ENCODE data around the gene GCN1.
A peak's percentile ranks its signal among the peaks of the same experiment; 100 is the strongest.
"Not testable (repeated sequence)": the region's sequence is repeated elsewhere in the genome, so short reads cannot be mapped to it uniquely, and the experiment has no call there.

GCN1 gene

DNA sequence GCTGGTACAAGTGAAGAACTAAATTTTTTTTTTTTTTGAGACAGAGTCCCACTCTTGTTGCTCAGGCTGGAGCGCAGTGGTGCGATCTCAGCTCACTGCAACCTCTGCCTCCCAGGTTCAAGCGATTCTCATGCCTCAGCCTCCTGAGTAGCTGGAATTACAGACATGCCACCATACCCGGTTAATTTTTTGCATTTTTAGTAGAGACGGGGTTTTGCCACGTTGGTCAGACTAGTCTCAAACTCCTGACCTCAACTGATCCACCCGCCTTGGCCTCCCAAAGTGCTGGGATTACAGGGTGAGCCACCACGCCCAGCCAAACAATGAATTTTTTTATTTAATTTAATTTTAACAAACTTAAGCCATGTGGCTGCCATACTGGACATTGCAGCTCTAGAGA, 1.2 kb downstream of the GCN1 start:
- not testable (repeated sequence) for H3K9me3 ChIP-seq (ENCODE audit: control insufficient read depth, low read length); H3K27me3 ChIP-seq (replicated peaks; ENCODE audit: control insufficient read depth, insufficient read depth, low read length); DNase-seq (ENCODE audit: low read depth)
- Histone ChIP-seq H3K4me1 (ENCODE audit: control insufficient read depth, insufficient read depth, low read length) (peaks cover 50% of the 10 kb centered on the region), H3K4me3 (ENCODE audit: low read length) (peak overlapping the region; percentile 86), H3K9ac (ENCODE audit: low read length) (peak overlapping the region; percentile 89), H3K36me3 (ENCODE audit: control insufficient read depth, insufficient read depth, low read length, severe bottlenecking) (peaks cover 45% of the 10 kb centered on the region)

DNA sequence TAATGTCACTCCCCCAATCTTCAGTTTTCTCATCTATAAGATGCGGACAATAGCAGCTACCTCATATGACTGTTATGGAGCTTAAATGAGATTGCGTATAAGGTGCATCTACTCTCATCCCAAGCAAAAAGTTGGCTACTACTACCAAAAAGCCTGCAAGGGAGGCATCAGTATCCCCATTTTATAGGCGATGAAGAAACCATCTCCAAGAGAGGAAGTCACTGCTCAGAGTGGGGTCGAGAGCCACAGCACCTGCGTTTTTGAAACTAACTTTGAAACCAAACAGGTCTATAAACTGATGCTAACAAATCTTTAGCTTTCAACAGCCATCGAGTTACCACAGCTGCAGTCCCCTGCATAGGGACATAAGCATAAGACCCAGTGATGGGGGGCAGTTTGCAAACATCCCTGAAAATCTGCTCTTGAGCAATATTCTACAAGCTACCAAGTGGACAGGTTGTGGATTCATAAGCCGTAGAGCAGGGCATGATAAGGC, 3.5 kb downstream of the GCN1 start:
- Histone ChIP-seq H3K9me3 (ENCODE audit: control insufficient read depth, low read length) (no peaks in the 10 kb centered on the region), H3K36me3 (ENCODE audit: control insufficient read depth, insufficient read depth, low read length, severe bottlenecking) (peaks cover 44% of the 10 kb centered on the region), H3K9ac (ENCODE audit: low read length) (no peak overlapping the region), H3K4me1 (ENCODE audit: control insufficient read depth, insufficient read depth, low read length) (peaks cover 28% of the 10 kb centered on the region), H3K27me3 (replicated peaks; ENCODE audit: control insufficient read depth, insufficient read depth, low read length) (no peaks in the 10 kb centered on the region), H3K4me3 (ENCODE audit: low read length) (no peak overlapping the region)
- DNase-seq (ENCODE audit: low read depth), result no peak

DNA sequence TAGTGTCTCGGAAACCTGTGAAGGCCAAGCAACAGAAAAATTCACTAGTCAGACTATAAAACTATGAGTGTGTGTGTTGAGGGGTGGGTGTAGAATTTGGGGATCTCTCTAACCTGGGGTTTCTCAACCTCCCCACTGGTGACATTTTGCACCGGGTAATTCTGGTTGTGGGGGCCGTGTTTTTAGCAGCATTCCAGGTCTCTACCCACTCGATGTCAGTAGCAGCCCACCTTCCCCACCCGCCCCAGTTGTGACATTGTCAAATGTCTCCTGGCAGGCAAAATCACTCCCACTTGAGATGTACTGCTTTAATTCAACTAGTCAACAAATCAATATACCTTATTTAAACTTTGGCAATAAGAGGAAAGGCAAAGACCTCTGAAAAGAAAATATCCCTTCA, 4.1 kb downstream of the GCN1 start:
- no peak for DNase-seq (ENCODE audit: low read depth)
- no peaks in the 10 kb centered on the region for H3K27me3 ChIP-seq (replicated peaks; ENCODE audit: control insufficient read depth, insufficient read depth, low read length)
- peaks cover 45% of the 10 kb centered on the region for H3K36me3 ChIP-seq (ENCODE audit: control insufficient read depth, insufficient read depth, low read length, severe bottlenecking)

DNA sequence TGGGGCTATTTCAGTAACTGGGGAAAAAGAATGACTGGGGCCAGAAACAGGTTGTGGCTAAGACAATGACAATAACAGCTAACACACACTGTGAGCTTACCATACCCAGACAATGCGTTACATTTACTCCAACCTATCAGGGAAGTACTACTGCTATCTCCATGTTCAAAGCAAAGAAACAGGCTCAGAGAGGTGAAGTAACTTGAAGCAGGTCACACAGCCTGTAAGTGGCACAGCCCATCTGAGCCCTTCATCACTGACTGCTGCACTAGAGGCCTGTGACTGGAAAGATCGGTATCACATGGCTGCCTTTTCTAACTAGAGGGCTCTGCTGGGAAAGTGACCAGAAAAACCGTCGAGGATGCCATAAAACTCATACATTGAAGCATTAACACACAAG, 7.9 kb downstream of the GCN1 start:
- Histone ChIP-seq H3K27me3 (replicated peaks; ENCODE audit: control insufficient read depth, insufficient read depth, low read length) (no peaks in the 10 kb centered on the region), H3K4me1 (ENCODE audit: control insufficient read depth, insufficient read depth, low read length) (peaks cover 23% of the 10 kb centered on the region), H3K36me3 (ENCODE audit: control insufficient read depth, insufficient read depth, low read length, severe bottlenecking) (peaks cover 78% of the 10 kb centered on the region), H3K4me3 (ENCODE audit: low read length) (no peak overlapping the region), H3K9ac (ENCODE audit: low read length) (no peak overlapping the region), H3K9me3 (ENCODE audit: control insufficient read depth, low read length) (no peaks in the 10 kb centered on the region)
- DNase-seq (ENCODE audit: low read depth), result no peak

More for the DNA sequence above, 4.1 kb downstream of the GCN1 start:
- no peak overlapping the region for H3K4me3 ChIP-seq (ENCODE audit: low read length)
- no peak overlapping the region for H3K9ac ChIP-seq (ENCODE audit: low read length)
- no peaks in the 10 kb centered on the region for H3K9me3 ChIP-seq (ENCODE audit: control insufficient read depth, low read length)
- peaks cover 22% of the 10 kb centered on the region for H3K4me1 ChIP-seq (ENCODE audit: control insufficient read depth, insufficient read depth, low read length)

DNA sequence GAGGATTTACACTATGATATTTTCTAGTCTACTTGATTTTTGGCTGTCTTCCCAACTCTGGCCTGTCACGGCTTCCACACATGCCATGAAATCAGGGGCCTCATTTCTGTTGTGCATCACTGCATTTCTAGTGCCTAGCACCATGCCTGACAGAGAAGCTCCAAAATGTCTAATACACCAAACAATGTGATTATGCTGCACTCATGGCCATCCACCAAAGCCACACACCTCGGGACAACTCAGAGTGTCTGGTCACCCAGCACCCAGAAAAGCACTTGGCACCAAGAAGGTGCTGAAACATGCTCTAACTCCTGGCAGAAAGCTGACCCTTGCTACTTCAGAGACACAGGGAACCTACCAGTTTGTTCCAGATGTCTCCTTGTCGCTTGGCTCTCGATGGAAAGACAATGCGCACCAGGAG, 11.3 kb downstream of the GCN1 start:
- peaks cover 16% of the 10 kb centered on the region for H3K4me1 ChIP-seq (ENCODE audit: control insufficient read depth, insufficient read depth, low read length)
- H3K36me3 ChIP-seq (ENCODE audit: control insufficient read depth, insufficient read depth, low read length, severe bottlenecking), result peaks cover 80% of the 10 kb centered on the region
- peak; percentile 51 for DNase-seq (ENCODE audit: low read depth)
- no peak overlapping the region for H3K4me3 ChIP-seq (ENCODE audit: low read length)
- H3K9me3 ChIP-seq (ENCODE audit: control insufficient read depth, low read length), result no peaks in the 10 kb centered on the region
- no peaks in the 10 kb centered on the region for H3K27me3 ChIP-seq (replicated peaks; ENCODE audit: control insufficient read depth, insufficient read depth, low read length)
- no peak overlapping the region for H3K9ac ChIP-seq (ENCODE audit: low read length)

DNA sequence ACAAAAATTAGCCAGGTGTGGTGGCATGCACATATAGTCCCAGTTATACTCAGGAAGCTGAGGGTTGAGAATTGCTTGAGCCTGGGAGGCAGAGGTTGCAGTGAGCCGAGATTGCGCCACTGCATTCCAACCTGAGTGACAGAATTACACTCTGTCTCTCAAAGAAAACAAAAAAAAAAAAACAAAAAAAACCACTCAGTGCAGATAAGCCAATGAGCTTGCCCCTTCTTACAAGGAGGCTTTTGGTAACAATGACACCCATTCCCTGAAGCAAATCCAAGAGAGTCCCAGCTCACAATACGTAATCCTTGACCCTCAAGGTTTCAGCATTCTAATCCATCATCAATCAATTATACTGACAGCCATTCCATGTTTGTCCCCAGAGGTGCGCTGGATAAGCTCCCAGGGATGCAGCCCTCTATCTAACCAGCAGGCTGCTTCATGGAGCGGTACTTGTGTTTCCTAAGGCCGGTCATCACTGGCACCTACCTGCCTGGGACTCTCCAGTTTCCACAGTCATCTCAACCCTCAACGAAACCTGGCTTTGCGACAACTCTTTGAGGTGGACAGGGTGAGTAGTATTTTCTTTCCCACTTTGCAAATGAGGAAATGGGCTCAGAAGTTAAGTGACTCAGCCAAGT, 12.4 kb downstream of the GCN1 start:
- no peak overlapping the region for H3K9ac ChIP-seq (ENCODE audit: low read length)
- H3K4me3 ChIP-seq (ENCODE audit: low read length), result no peak overlapping the region
- peaks cover 16% of the 10 kb centered on the region for H3K4me1 ChIP-seq (ENCODE audit: control insufficient read depth, insufficient read depth, low read length)
- H3K27me3 ChIP-seq (replicated peaks; ENCODE audit: control insufficient read depth, insufficient read depth, low read length), result no peaks in the 10 kb centered on the region
- peaks cover 80% of the 10 kb centered on the region for H3K36me3 ChIP-seq (ENCODE audit: control insufficient read depth, insufficient read depth, low read length, severe bottlenecking)
- no peaks in the 10 kb centered on the region for H3K9me3 ChIP-seq (ENCODE audit: control insufficient read depth, low read length)
- peak; percentile 45 for DNase-seq (ENCODE audit: low read depth)

DNA sequence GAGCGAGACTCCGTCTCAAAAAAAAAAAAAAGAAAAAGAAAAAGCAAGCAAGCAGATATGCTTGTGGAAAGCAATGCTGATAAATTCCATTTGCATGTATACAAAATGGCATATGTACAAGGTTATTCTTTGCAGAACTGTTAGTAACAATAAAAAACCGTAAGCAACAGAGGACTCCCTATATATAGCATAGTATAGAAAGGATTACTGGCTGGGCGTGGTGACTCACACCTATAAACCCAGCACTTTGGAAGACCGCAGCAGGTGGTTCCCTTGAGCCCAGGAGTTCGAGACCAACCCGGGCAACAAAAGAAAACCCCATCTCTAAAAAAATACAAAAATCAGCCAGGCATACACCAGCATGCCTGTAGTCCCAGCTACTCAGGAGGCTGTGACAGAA, 13.5 kb downstream of the GCN1 start:
- H3K27me3 ChIP-seq (replicated peaks; ENCODE audit: control insufficient read depth, insufficient read depth, low read length), result no peaks in the 10 kb centered on the region
- no peak for DNase-seq (ENCODE audit: low read depth)
- H3K4me3 ChIP-seq (ENCODE audit: low read length), result no peak overlapping the region
- H3K9me3 ChIP-seq (ENCODE audit: control insufficient read depth, low read length), result no peaks in the 10 kb centered on the region
- no peak overlapping the region for H3K9ac ChIP-seq (ENCODE audit: low read length)
- H3K4me1 ChIP-seq (ENCODE audit: control insufficient read depth, insufficient read depth, low read length), result peaks cover 16% of the 10 kb centered on the region
- peaks cover 81% of the 10 kb centered on the region for H3K36me3 ChIP-seq (ENCODE audit: control insufficient read depth, insufficient read depth, low read length, severe bottlenecking)

DNA sequence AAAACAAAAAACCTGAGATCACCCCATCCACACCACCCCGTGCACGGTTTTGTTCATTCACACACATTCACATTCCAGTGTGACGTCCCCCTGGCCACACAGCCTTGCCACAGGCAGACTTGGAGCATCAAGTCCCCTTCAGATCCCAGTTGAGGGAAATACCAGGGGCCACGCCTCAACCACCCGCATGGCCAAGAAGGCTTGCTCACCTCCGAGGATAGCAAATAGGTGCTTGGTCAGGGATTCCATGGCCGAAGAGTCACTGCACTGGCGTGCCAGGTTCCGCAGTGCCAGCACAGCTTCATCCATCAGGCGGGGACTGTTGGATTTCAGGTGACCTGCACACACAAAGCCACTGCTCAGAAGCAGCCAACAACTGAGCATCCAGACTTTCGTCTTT, 19.0 kb downstream of the GCN1 start:
- Histone ChIP-seq H3K36me3 (ENCODE audit: control insufficient read depth, insufficient read depth, low read length, severe bottlenecking) (peaks cover 92% of the 10 kb centered on the region), H3K4me3 (ENCODE audit: low read length) (no peak overlapping the region), H3K27me3 (replicated peaks; ENCODE audit: control insufficient read depth, insufficient read depth, low read length) (no peaks in the 10 kb centered on the region), H3K4me1 (ENCODE audit: control insufficient read depth, insufficient read depth, low read length) (no peaks in the 10 kb centered on the region), H3K9ac (ENCODE audit: low read length) (no peak overlapping the region), H3K9me3 (ENCODE audit: control insufficient read depth, low read length) (no peaks in the 10 kb centered on the region)
- no peak for DNase-seq (ENCODE audit: low read depth)

DNA sequence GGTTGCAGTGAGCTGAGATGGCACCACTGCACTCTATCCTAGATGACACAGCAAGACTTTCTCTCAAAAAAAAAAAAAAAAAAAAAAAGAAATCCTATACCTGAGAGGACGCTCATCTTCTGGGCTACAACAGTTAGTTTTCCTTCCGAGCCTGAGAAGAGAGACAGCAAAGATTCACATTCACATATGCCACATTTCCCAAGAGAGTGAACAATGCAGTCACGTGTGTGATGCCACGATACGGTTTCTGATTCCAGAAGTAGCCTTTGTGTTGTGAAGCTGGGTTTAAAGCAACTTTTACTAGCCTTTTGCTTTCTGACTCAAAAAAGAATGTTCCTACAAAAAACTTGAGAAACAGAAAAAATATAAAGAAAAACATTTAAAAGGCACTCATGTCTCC, 19.5 kb downstream of the GCN1 start:
- Histone ChIP-seq H3K4me3 (ENCODE audit: low read length) (no peak overlapping the region), H3K9ac (ENCODE audit: low read length) (no peak overlapping the region), H3K4me1 (ENCODE audit: control insufficient read depth, insufficient read depth, low read length) (no peaks in the 10 kb centered on the region), H3K9me3 (ENCODE audit: control insufficient read depth, low read length) (no peaks in the 10 kb centered on the region), H3K36me3 (ENCODE audit: control insufficient read depth, insufficient read depth, low read length, severe bottlenecking) (peaks cover 96% of the 10 kb centered on the region), H3K27me3 (replicated peaks; ENCODE audit: control insufficient read depth, insufficient read depth, low read length) (no peaks in the 10 kb centered on the region)
- DNase-seq (ENCODE audit: low read depth), result no peak

DNA sequence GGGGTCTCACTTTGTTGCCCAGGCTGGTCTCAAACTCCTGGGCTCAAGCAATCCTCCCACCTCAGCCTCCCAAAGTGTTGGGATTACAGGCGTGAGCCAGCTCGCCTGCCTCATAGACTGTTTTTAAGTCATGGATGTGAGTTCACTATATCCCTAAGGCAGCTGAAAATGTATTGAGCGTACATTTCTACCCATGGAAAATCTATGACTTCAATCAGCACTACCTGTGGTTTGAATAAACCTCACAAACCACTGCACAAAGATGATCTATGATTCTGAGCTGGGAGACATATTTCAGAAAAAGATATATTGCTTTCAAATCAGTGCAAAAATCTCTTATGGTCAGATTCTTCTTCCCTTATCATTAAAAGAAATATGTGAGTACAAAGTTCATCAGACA, 22.5 kb downstream of the GCN1 start:
- no peak for DNase-seq (ENCODE audit: low read depth)
- Histone ChIP-seq H3K9me3 (ENCODE audit: control insufficient read depth, low read length) (no peaks in the 10 kb centered on the region), H3K4me3 (ENCODE audit: low read length) (no peak overlapping the region), H3K9ac (ENCODE audit: low read length) (no peak overlapping the region), H3K27me3 (replicated peaks; ENCODE audit: control insufficient read depth, insufficient read depth, low read length) (no peaks in the 10 kb centered on the region), H3K36me3 (ENCODE audit: control insufficient read depth, insufficient read depth, low read length, severe bottlenecking) (peaks cover 97% of the 10 kb centered on the region), H3K4me1 (ENCODE audit: control insufficient read depth, insufficient read depth, low read length) (no peaks in the 10 kb centered on the region)

DNA sequence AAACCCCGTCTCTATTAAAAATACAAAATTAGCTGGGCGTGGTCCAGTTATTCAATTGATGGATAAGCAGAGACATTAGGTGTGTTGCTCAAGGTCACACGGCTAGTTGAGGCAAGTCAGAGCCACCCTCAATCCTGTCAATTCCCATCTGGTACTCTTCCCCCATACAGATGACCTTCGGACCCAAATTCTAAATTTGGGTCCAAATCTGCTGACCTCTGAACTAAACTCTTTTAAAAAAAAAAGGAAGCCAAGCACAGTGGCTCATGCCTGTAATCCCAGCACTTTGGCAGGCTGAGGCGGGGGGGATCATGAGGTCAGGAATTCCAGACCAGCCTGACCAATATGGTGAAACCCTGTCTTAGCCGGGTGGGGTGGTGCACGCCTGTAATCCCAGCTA, 23.9 kb downstream of the GCN1 start:
- Histone ChIP-seq H3K9ac (ENCODE audit: low read length) (no peak overlapping the region), H3K4me3 (ENCODE audit: low read length) (no peak overlapping the region), H3K36me3 (ENCODE audit: control insufficient read depth, insufficient read depth, low read length, severe bottlenecking) (peaks cover 90% of the 10 kb centered on the region), H3K27me3 (replicated peaks; ENCODE audit: control insufficient read depth, insufficient read depth, low read length) (no peaks in the 10 kb centered on the region), H3K4me1 (ENCODE audit: control insufficient read depth, insufficient read depth, low read length) (no peaks in the 10 kb centered on the region), H3K9me3 (ENCODE audit: control insufficient read depth, low read length) (no peaks in the 10 kb centered on the region)
- DNase-seq (ENCODE audit: low read depth), result no peak

DNA sequence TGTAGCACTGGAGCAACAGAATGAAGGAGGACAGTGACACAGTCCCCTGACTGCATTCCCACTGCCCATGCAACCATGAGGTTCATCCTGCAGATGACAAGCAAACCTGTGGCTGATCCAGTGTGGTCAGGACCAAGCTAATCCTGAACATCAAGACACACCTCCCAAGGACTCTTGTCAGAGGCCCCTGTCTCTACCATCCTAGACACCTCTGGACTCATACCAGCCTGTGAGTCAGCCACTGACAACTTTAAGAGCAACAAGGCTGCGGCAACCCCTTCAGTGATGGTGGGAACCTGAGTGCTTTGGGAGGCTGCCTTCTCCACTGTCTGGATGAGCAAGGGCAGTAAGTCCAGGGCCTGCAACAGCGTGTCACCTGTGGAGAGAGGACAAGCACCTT, 24.6 kb downstream of the GCN1 start:
- no peaks in the 10 kb centered on the region for H3K9me3 ChIP-seq (ENCODE audit: control insufficient read depth, low read length)
- peaks cover 90% of the 10 kb centered on the region for H3K36me3 ChIP-seq (ENCODE audit: control insufficient read depth, insufficient read depth, low read length, severe bottlenecking)
- no peaks in the 10 kb centered on the region for H3K27me3 ChIP-seq (replicated peaks; ENCODE audit: control insufficient read depth, insufficient read depth, low read length)
- DNase-seq (ENCODE audit: low read depth), result no peak
- H3K9ac ChIP-seq (ENCODE audit: low read length), result no peak overlapping the region
- no peak overlapping the region for H3K4me3 ChIP-seq (ENCODE audit: low read length)
- H3K4me1 ChIP-seq (ENCODE audit: control insufficient read depth, insufficient read depth, low read length), result no peaks in the 10 kb centered on the region
